Coronary artery (tissue), 2 donors: ENCODE measurements around the gene XXYLT1.
"Not testable (repeated sequence)": the region's sequence is repeated elsewhere in the genome, so short reads cannot be mapped to it uniquely, and the experiment has no call there.

ENCODE experiments used
- DNase-seq: peaks from one replicate; pipeline ENCODE4 v3.0.0-alpha.2; 2017; ENCODE audit warnings: low spot score
- H3K27ac ChIP-seq, 2 donors: fragments of 200-600 bp; sonication (generic); one replicate each; pipeline ENCODE4 v1.5.1; 2016 to 2019
- H3K4me3 ChIP-seq: fragments of 200-600 bp; sonication (generic); 2 replicates; pipeline ENCODE4 v1.5.1; 2016; ENCODE audit warnings: mild to moderate bottlenecking, moderate library complexity
- TF ChIP-seq, protein P1 (sequence below): fragments of 200-600 bp; sonication (generic); IDR thresholded peaks from one replicate; pipeline ENCODE4 v1.5.1; 2019; ENCODE audit warnings: antibody characterized with exemption

XXYLT1 gene

DNA sequence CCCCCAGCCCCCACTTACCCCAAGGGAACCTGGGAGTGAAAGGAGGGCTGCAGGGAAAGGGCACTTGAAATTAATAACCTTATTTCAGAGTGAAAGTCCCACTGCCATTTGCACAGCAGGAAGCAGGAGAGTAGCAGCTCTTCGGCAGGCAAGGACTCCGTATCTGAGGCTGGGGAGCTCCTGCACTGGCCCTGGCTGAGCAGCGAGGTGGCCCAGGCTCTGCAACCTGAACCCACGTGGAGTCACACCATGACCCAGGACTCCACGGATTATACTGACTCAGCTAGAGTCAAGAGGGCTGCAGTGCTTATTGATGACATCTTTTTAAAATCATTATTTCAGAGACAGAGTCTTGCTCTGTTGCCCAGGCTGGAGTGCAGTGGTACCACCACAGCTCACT lies 214.5 kb downstream of the XXYLT1 start:
- no peak for DNase-seq
- Histone ChIP-seq H3K4me3 (no peak overlapping the region), H3K27ac (no peak overlapping the region)
- TF ChIP-seq, protein P1, sequence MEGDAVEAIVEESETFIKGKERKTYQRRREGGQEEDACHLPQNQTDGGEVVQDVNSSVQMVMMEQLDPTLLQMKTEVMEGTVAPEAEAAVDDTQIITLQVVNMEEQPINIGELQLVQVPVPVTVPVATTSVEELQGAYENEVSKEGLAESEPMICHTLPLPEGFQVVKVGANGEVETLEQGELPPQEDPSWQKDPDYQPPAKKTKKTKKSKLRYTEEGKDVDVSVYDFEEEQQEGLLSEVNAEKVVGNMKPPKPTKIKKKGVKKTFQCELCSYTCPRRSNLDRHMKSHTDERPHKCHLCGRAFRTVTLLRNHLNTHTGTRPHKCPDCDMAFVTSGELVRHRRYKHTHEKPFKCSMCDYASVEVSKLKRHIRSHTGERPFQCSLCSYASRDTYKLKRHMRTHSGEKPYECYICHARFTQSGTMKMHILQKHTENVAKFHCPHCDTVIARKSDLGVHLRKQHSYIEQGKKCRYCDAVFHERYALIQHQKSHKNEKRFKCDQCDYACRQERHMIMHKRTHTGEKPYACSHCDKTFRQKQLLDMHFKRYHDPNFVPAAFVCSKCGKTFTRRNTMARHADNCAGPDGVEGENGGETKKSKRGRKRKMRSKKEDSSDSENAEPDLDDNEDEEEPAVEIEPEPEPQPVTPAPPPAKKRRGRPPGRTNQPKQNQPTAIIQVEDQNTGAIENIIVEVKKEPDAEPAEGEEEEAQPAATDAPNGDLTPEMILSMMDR = no peak

GRCh38 chr3:195054311-195054710 lies 216.6 kb downstream of the XXYLT1 start:
- no peak overlapping the region for H3K4me3 ChIP-seq
- DNase-seq = no peak
- TF ChIP-seq, protein P1 = no peak
- H3K27ac ChIP-seq = no peak overlapping the region

- DNase-seq = no peak
- no peak overlapping the region for H3K27ac ChIP-seq
- TF ChIP-seq, protein P1 = no peak
- no peak overlapping the region for H3K4me3 ChIP-seq
These were observed 218.0 kb downstream of the XXYLT1 start for GRCh38 chr3:195052939-195053338.

DNA sequence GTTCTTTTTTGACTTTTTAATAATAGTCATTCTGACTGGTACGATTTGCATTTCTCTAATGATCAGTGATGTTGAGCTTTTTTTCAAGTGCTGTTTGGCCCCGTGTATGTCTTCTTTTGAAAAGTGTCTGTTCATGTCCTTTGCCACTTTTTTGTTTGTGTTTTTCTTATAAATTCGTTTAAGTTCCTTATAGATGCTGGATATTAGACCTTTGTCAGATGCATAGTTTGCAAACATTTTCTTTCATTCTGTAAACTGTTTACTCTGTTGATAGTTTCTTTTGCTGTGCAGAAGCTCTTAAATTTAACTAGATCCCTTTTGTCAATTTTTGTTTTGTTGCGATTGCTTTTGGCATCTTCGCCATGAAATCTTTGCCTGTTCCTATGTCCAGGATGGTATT lies 220.7 kb downstream of the XXYLT1 start:
- H3K27ac ChIP-seq, DNase-seq, H3K4me3 ChIP-seq: not testable (repeated sequence)

DNA sequence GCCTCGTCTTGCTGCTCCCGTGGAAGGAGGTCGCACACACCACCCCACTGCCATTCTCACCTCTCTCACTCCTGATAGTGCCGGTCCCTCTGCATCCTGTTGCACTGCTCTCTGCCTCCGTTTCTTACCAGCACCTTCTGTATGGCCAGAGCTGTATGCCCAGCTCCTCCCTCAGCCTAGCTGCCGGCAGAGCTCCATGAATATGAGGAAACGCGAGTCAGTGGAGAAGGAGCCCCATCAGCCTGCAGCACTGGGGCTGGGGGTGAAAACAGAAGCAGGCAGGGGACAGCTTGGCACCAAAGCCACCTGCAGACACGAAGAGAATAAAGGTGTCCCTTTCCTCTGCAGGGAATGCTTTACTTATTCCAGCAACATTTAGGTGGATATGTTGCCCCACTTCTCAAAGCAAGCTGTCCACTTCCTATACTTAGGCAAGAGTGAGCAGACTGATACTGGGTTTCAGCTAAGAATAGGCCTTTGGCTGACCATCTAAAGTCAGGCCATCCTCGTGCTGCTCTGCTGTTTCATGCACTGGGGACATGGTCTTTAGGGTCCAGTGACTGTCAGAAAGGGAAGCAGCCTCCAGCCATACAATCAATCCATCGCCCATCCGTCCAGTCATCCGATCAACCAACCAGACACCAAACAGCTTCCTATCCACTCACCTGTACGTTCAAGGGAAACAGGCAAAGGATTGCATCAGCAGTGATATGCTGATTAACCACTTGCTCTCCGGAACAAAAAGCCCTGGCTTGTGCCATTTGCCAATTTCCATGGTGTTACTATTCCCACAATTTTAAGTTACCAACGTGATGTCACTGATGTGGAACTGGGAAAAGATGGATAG lies 222.7 kb downstream of the XXYLT1 start:
- no peak for DNase-seq

GRCh38 chr3:195047536-195047935 lies 223.4 kb downstream of the XXYLT1 start:
- no peak for DNase-seq
- no peak overlapping the region for H3K27ac ChIP-seq
- TF ChIP-seq, protein P1 = no peak
- no peak overlapping the region for H3K4me3 ChIP-seq

More for the DNA sequence above, 222.7 kb downstream of the XXYLT1 start:
- Histone ChIP-seq H3K27ac (no peak overlapping the region), H3K4me3 (no peak overlapping the region)
- TF ChIP-seq, protein P1 = no peak

DNA sequence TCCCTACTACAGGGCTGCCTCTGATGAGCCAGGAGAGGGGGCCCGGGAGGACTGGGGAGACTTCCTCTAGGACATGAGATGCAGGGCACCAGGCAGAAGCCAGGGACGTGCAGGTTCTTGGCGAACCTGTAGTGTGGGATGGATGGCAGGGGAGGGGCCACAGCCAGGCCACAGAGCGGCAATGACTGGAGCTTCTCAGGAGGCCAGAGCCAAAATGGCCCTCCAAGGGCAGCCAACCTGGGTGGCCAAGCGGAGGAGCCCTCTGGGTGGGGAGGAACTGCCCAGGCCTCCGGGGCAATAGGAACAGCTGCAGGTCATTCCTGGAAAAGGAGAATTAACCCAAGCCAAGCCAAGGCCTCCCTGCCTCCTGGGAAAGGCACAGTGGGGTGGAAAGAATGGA lies 224.5 kb downstream of the XXYLT1 start:
- TF ChIP-seq, protein P1 = no peak

More for the DNA sequence above, 224.5 kb downstream of the XXYLT1 start:
- DNase-seq = no peak
- Histone ChIP-seq H3K27ac (no peak overlapping the region), H3K4me3 (no peak overlapping the region)
